ENCODE measurements around the gene SNX3. TPM values are rescaled to one million over a fixed set of nuclear protein-coding genes. Genes with fewer than 3 reads are reported as not detected.

Gene SNX3
- total RNA-seq, 6 donors from 2014 or later: 46.1 to 173 (median 109) TPM

DNA sequence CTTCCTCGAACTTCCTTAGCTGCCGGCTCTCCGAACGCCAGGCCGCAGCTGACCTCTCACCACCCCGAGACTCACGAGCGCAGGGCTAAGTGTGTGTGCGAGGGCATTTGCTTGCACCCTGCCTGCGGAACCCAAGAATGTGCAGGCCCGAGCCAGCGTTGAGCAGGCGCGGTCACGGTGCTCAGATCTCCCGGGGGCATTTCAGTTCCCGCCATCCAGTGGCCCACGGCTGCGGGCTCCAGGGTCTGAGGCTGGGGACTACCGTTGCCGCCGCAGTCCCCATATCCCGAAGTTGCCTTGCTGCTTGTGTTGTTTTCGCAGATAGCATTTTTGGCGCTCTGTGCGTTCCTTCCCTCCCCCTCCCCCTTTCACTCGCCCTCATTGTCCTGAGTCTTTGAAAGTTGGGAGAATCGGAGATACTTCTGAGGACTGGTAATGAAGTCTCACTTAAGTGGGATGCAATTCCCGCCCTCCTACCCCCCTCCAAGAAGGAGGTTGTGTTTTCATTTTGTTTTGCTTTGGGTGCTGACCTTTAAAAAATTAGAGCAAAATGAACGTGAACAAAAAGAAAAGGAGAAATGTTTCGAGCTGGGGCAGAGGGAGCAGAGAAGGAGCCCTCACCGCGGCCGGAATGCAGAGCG lies 93.3 kb downstream of the SNX3 start:
- H3K27ac ChIP-seq: no peak overlapping the region
- H3K27me3 ChIP-seq: peaks cover 1 to 95% (median 69%) of the 10 kb centered on the region in 4 donors
- TF ChIP-seq, protein P1, sequence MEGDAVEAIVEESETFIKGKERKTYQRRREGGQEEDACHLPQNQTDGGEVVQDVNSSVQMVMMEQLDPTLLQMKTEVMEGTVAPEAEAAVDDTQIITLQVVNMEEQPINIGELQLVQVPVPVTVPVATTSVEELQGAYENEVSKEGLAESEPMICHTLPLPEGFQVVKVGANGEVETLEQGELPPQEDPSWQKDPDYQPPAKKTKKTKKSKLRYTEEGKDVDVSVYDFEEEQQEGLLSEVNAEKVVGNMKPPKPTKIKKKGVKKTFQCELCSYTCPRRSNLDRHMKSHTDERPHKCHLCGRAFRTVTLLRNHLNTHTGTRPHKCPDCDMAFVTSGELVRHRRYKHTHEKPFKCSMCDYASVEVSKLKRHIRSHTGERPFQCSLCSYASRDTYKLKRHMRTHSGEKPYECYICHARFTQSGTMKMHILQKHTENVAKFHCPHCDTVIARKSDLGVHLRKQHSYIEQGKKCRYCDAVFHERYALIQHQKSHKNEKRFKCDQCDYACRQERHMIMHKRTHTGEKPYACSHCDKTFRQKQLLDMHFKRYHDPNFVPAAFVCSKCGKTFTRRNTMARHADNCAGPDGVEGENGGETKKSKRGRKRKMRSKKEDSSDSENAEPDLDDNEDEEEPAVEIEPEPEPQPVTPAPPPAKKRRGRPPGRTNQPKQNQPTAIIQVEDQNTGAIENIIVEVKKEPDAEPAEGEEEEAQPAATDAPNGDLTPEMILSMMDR (IDR thresholded peaks at IDR 0.05): no peak
- TF ChIP-seq EP300 (IDR thresholded peaks at IDR 0.05) (no peak), POLR2AphosphoS5 (IDR thresholded peaks at IDR 0.05) (no peak), POLR2A (IDR thresholded peaks at IDR 0.05) (no peak)
- no peaks in the 10 kb centered on the region for H3K36me3 ChIP-seq
- no peaks in the 10 kb centered on the region for H3K9me3 ChIP-seq
- 23 to 27% methylated on average over 15 to 32 of the region's 35 CpGs for WGBS, 2 donors
- ATAC-seq (ENCODE audit: low FRiP score in 2 of 2) (peak in 1 of 2 donors; percentile 2), DNase-seq (peak in 1 of 2 donors; percentile 66)
- peak overlapping the region in 2 of 4 donors; percentile 34 to 39 for H3K4me3 ChIP-seq
- peaks cover 49 to 61% (median 58%) of the 10 kb centered on the region in 4 donors for H3K4me1 ChIP-seq

DNA sequence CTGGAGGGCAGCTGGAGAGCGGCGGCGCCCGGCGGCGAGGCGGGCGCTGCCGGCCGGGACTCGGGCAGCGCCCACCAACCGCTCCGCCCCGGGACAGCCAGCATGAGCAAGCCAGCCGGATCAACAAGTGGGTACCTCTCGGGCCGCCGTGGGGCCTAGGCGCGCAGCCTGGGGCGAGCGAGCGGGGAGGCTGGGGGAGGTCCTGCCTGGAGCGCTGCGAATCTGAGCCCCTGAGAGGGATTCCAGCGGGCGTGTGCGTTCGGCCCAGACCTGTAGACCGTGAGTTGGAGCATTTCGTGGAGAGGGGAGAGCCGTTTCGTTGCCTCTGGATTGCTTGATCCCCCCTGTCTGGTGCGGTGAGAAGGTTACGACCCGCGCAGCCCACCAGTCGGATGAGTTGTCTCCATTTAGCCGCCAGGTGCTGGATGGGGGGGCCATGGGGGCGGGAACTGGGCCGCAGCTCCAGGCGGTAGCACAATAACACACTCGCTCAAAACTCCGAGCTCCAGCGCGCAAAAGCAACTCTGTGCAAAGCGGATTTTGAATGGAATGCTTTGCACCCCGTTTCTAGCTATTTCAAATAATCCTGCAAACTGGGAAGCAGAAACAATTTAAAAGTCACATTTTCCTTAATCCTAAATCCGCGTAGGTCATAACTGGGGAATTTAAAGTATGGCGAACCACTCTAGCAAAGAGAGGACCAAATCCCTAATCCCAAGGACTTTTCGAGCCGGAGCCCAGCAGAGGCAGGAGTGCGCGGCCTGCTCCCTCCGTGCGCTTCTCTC lies 94.0 kb downstream of the SNX3 start:
- Histone ChIP-seq H3K4me1 (peaks cover 49 to 61% (median 58%) of the 10 kb centered on the region in 4 donors), H3K27me3 (peaks cover 1 to 96% (median 68%) of the 10 kb centered on the region in 4 donors), H3K27ac (no peak overlapping the region), H3K4me3 (peak overlapping the region in 1 of 4 donors; percentile 39), H3K9me3 (no peaks in the 10 kb centered on the region), H3K36me3 (no peaks in the 10 kb centered on the region)
- ATAC-seq (ENCODE audit: low FRiP score in 2 of 2) (no peak), DNase-seq (peak in 1 of 2 donors; percentile 76)
- no peak for TF ChIP-seq EP300 (IDR thresholded peaks at IDR 0.05)
- TF ChIP-seq POLR2A (IDR thresholded peaks at IDR 0.05): no peak
- TF ChIP-seq, protein P1 (IDR thresholded peaks at IDR 0.05): no peak
- TF ChIP-seq POLR2AphosphoS5 (IDR thresholded peaks at IDR 0.05): no peak
- 13 to 17% methylated on average over 26 to 33 of the region's 58 CpGs for WGBS, 2 donors

DNA sequence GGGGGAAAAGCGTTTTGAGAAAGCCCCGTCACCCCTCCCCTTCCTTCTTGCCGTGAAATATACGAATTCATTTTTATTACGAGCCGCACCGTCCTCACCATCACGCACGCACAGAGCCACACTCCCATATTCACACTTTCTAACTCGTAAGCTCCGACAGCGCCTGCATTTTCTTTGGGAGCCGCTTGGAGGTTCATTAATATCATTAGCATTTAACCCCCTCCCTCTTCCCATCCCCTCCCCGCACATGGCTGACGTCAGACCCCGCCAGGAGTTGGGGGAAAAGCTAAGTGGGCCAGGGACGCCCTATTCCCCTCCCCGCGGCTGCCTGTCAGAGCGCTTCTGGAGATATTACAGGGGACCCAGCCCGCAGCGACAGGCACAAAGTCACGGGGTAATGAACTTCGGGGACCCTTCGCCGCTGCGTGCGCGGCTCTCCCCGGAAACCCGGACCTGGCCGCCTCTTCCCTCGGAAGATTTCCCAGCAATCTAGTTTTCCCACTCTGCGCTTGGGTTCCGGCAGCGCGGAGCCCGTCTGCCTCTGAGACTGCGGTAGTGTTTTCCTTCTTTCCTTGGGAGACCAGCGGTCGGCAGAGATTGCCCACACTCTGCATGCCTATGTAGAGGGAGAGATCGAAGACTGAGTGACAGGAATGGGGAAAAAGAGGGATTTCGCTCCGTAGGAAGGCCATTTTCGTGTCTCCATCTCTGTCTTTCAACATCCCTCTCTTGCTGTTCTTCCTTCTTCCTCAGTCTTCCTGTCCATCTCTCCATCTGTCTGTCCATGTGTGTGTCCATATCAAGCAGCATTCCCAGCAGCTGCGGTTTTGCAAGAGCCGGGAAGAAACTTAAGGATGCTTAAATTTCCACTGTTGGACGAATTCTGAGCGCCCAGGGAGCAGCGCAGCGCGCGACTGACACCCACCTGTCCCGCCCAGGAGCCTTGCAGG lies 94.9 kb downstream of the SNX3 start, which contains the start of gene NR2E1:
Gene NR2E1, plus strand, starts transcription at position 309 of the 950 bp plus-strand sequence. CDS start 744 bp downstream, outside the sequence.
- H3K4me3 ChIP-seq: no peak within 1 kb of the TSS
- 6 to 8% methylated on average over 43 to 53 of the region's 54 CpGs for WGBS, 2 donors
- H3K4me1 ChIP-seq: peaks cover 49 to 61% (median 58%) of the 10 kb centered on the region in 4 donors

More for the DNA sequence above, 94.9 kb downstream of the SNX3 start, which contains the start of gene NR2E1:
- ATAC-seq (ENCODE audit: low FRiP score in 2 of 2) (no peak), DNase-seq (peak in 1 of 2 donors; percentile 58)
- TF ChIP-seq, protein P1 (IDR thresholded peaks at IDR 0.05): no peak
- TF ChIP-seq POLR2A (IDR thresholded peaks at IDR 0.05) (no peak), POLR2AphosphoS5 (IDR thresholded peaks at IDR 0.05) (no peak)
- no peaks in the 10 kb centered on the region for H3K36me3 ChIP-seq
- H3K27me3 ChIP-seq: peaks cover 1 to 97% (median 65%) of the 10 kb centered on the region in 4 donors
- no peak within 1 kb of the TSS for H3K27ac ChIP-seq
- H3K9me3 ChIP-seq: no peaks in the 10 kb centered on the region
